Esophagus squamous epithelium (tissue), 4 donors: ENCODE data around the gene MROH8.

Experiments used
- POLR2A ChIP-seq, 4 donors: fragments of 450-650 bp; IDR thresholded peaks; one replicate each; pipeline ENCODE4 v1.6.1; 2017; ENCODE audit warnings: antibody characterized with exemption in 4 of 4, mild to moderate bottlenecking in 4 of 4, moderate library complexity in 3 of 4
- TF ChIP-seq, protein P1 (sequence below), 6 experiments: fragments of 450-650 bp in 4 of 6; fragments of 200-600 bp in 2 of 6; sonication (generic) in 2 of 6; IDR thresholded peaks; one replicate each; pipeline ENCODE4 v1.5.1; 2016 to 2019; ENCODE audit warnings: antibody characterized with exemption in 6 of 6, mild to moderate bottlenecking in 4 of 6, moderate library complexity in 4 of 6

DNA sequence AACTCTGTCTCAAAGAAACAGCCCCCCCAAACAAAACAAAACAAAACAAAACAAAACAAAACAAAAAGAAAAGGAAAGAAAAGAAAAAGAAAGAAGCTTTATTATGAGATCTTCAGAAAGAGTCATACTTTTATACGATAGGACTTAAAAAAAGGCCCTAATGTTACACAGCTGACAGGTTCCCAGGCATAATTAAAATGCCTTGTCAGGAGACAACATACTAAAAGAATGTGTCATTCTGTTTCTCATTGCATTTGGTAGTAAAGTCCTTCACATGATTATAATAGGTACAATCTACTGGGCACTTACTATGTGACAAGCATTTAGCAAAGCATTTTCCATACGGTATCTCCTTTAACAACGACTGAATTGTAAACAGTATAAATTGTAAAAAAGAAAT, 36.6 kb downstream of the MROH8 start:
- TF ChIP-seq, protein P1, sequence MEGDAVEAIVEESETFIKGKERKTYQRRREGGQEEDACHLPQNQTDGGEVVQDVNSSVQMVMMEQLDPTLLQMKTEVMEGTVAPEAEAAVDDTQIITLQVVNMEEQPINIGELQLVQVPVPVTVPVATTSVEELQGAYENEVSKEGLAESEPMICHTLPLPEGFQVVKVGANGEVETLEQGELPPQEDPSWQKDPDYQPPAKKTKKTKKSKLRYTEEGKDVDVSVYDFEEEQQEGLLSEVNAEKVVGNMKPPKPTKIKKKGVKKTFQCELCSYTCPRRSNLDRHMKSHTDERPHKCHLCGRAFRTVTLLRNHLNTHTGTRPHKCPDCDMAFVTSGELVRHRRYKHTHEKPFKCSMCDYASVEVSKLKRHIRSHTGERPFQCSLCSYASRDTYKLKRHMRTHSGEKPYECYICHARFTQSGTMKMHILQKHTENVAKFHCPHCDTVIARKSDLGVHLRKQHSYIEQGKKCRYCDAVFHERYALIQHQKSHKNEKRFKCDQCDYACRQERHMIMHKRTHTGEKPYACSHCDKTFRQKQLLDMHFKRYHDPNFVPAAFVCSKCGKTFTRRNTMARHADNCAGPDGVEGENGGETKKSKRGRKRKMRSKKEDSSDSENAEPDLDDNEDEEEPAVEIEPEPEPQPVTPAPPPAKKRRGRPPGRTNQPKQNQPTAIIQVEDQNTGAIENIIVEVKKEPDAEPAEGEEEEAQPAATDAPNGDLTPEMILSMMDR (IDR thresholded peaks at IDR 0.05), result no peak
- no peak for TF ChIP-seq POLR2A (IDR thresholded peaks at IDR 0.05)
